HG03108 (cell line): ENCODE measurements around the gene EXOC3L2.

Source experiments
- ATAC-seq: cut with Tn5 transposase; IDR thresholded peaks from one replicate; pipeline ENCODE4 v1.9.1; 2021; ENCODE audit warnings: moderate library complexity; ENCODE audit not compliant: unreplicated experiment

The EXOC3L2 gene

GRCh38 chr19:45182758-45183157, 62.4 kb downstream of the EXOC3L2 start:
- ATAC-seq, result no peak

- ATAC-seq, result no peak
These were observed 64.3 kb downstream of the EXOC3L2 start for GRCh38 chr19:45180936-45181335.

DNA sequence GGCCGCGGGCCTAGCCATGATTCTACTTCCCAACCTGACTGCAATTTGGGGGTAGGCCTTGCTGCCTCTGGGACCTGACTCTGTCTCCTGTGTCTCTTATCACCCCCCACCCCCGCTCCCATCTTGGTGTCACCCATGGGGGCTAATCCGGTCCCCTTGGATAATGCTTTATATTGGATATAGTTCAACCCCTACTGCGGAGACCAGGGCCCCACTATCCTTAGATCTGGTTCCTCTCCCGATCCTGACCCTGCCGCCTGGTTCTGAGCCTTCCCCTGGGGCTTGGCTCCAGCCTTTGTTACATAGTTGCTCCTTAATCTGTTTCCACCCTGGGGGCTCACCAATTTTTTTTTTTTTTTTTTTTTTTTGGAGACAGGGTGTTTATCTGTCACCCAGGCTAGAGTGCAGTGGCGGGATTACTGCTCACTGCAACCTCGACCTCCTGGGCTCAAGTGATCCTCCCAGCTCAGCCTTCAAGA, 65.3 kb downstream of the EXOC3L2 start:
- no peak for ATAC-seq

- no peak for ATAC-seq
These were observed 65.9 kb downstream of the EXOC3L2 start for GRCh38 chr19:45179072-45179891.

DNA sequence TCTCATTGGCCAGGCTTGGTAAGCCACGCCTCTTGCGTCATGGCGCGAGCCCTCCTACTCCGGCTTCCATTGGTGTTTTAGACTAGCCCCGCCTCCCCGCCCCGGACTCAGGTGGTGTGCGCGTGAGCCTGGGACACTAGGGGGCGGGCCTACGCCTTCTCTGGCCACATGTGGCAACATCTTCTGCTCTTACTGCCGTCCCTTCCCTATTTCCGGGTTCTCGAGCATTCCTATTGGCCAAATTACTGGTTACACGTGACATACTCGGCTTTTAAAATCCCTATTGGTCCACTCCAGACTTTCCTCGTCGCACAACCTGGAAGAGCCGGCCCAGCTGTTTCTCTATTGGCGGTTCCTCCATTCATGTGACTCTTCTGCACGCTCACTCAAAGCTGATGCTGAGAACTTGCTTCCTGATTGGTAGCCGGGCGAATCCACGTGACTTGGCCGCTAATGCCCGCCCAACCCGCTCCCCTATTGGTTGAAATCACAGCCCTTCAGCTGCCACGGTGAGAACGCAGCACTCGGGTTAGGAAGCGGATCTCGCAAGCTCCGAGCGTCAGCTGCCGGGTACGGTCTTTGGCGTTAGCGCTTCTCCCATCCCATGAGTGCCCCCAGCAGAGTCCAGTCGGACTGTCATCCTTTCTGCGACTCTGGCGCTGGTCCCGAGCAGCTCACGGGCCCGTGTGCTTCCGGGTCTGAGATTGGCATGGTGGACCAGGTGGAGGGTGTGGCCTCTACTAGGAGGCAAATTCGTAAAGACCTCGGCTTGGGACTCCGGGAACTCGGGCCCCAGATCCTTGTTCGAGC, 66.7 kb downstream of the EXOC3L2 start, which contains the start of gene BLOC1S3:
BLOC1S3 (plus strand) TSS at position 523 of the 810 bp plus-strand sequence. CDS start 513 bp downstream, outside the sequence.
- peak; percentile 77 for ATAC-seq

DNA sequence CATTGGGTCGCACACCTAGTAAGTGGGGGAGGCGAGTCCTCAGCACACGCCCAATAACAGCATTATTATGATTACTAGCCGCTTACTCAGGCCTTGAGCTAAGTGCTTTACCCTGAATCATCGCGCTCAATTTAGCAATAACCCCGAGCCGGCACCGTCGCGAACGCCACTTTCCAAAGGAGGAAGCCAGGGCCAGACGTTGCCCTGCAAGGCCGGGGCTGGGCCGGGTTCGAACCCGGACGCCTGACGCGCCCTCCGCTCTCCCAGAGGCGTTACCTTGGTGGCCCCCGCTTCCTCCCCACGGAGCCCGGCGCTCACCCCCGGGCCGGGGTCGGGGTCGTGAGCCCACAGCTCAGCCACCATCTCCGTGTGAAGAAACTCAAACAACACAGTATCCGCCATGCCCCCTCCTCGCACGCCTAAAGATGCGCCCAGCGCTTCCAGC, 67.4 kb downstream of the EXOC3L2 start, which contains the start of gene TRAPPC6A:
TRAPPC6A (minus strand) TSS at position 421 of the 445 bp plus-strand sequence; CDS start at position 402, 19 bp downstream.
- peak; percentile 1 for ATAC-seq

- no peak for ATAC-seq
These were observed 69.5 kb downstream of the EXOC3L2 start for GRCh38 chr19:45175515-45176345.

DNA sequence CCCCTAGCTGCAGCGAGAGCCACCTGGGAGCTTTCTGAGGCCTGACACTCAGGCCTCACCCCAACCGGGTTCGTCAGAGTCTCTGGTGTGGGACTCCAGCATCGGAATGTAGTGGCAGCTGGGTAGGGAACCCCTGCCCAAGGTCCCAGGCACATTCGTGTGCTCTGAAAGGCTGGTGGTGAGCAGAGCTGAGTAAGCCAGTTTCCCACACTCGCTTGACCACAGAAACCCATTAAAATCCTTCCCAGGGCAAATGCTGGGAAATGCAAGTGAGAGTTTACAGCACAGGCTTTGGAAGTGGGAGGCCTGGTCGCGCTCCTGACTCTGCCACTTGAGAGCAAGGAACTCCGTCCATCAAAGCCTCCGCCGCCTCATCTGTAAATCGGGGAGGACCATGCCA, 71.4 kb downstream of the EXOC3L2 start:
- ATAC-seq, result no peak

DNA sequence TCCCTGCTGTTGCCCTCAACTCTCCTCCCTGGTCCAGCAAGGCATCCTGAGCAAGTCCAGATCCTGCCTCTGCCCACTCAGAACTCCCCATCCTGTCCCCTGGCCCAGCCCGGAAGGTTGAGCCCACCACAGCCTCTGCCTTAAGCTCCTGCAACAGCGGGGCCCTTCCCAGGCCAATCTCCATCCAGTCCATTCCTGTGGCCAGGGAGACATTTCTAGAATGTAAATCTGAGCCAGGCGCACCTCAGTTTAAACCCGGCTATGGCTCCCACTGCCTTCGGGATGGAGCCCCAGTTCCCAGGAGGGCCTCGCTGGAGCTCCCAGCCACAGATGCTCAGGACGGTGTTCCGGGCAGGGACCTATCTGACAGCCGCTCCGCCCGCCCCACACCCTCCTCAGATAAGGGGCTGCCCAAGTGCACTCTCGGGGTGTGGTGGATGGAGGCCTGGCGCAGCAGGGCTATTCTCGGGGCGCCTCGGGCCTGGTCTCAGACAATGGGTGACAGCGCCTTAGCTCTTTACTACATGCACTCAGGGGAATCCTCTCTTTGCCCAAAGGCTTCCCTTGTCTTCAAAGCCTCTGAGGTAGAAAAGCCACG, 72.5 kb downstream of the EXOC3L2 start:
- ATAC-seq, result no peak

- ATAC-seq, result no peak
These were observed 73.0 kb downstream of the EXOC3L2 start for GRCh38 chr19:45172173-45172572.

- ATAC-seq, result no peak
These were observed 74.0 kb downstream of the EXOC3L2 start for GRCh38 chr19:45171211-45171623.

GRCh38 chr19:45170146-45171106, 74.8 kb downstream of the EXOC3L2 start:
- ATAC-seq, result no peak

- ATAC-seq, result no peak
These were observed 75.6 kb downstream of the EXOC3L2 start for GRCh38 chr19:45169602-45170001.

- no peak for ATAC-seq
These were observed 76.3 kb downstream of the EXOC3L2 start for GRCh38 chr19:45168767-45169351.

- ATAC-seq, result no peak
These were observed 78.4 kb downstream of the EXOC3L2 start for GRCh38 chr19:45166723-45167252.

- ATAC-seq, result peak; percentile 73
These were observed 80.5 kb downstream of the EXOC3L2 start for GRCh38 chr19:45164577-45165335.

DNA sequence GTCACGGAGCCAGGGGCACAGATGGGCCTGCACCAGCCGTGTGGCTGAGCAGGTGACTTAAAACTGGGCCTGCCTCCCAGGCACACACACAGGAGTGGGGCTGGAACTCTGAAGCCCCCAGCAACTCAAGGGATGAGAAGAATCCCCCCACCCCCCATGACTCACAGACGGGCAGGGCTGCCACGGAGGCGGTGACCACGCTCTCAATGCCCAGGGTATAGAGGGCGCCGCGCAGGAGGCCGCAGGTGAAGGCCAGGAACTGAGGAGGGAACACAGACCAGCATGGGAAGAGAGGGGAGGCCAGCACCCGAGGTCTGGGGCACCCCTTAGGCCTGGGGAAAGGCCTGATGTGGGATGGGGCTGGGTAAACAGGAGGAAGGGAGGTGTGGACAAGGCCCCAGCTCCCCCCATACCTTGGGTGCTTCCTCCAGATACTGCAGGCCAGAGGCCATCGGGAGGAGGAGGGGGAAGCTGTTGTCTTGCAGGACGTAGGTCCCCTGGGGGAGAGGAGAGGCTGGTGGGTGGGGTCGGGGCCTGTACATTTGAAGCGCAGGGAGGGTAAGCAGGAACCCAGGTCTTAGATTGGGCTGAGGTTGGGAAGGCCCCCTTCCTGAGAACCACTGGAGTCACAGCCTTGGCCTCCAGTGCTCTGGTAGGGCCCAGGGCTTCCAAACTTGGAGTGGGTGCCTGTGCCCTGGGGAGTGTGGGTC, 81.3 kb downstream of the EXOC3L2 start:
- no peak for ATAC-seq
